NB4 (cell line): Measurements from ENCODE around the gene GKN2.

Experiments used
- MYC ChIP-seq: IDR thresholded peaks from 2 replicates; pipeline ENCODE4 v1.6.1; 2011; ENCODE audit warnings: low read depth, low read length
- POLR2A ChIP-seq: IDR thresholded peaks from 2 replicates; pipeline ENCODE4 v1.6.1; 2011; ENCODE audit warnings: mild to moderate bottlenecking; ENCODE audit not compliant: insufficient read length; ENCODE audit errors: extremely low read depth
- TF ChIP-seq, protein P1 (sequence below): IDR thresholded peaks from one replicate; pipeline ENCODE4 v1.5.1; 2012; ENCODE audit warnings: low read depth, low read length
- TF ChIP-seq, protein P2 (sequence below): IDR thresholded peaks from 2 replicates; pipeline ENCODE4 v1.6.1; 2011; ENCODE audit warnings: low read depth, low read length

DNA sequence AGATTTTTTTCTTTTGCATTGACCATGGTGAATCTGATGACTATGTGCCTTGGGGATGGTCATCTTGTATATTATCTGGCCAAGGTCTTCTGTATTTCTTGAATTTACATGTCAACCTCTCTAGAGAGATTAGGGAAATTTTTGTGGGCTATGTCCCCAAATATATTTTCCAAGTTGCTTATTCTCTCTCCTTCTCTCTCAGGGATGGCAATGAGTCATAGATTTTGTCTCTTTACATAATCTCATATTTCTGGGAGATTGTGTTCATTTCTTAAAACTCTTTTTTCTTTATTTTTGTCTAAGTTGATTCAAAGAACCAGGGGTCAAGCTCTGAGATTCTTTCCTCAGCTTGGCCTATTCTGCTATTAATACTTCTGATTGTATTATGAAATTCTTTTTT, 9.9 kb downstream of the GKN2 start:
- TF ChIP-seq, protein P1, sequence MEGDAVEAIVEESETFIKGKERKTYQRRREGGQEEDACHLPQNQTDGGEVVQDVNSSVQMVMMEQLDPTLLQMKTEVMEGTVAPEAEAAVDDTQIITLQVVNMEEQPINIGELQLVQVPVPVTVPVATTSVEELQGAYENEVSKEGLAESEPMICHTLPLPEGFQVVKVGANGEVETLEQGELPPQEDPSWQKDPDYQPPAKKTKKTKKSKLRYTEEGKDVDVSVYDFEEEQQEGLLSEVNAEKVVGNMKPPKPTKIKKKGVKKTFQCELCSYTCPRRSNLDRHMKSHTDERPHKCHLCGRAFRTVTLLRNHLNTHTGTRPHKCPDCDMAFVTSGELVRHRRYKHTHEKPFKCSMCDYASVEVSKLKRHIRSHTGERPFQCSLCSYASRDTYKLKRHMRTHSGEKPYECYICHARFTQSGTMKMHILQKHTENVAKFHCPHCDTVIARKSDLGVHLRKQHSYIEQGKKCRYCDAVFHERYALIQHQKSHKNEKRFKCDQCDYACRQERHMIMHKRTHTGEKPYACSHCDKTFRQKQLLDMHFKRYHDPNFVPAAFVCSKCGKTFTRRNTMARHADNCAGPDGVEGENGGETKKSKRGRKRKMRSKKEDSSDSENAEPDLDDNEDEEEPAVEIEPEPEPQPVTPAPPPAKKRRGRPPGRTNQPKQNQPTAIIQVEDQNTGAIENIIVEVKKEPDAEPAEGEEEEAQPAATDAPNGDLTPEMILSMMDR, result no peak
- TF ChIP-seq POLR2A (no peak), MYC (no peak)
- TF ChIP-seq, protein P2, sequence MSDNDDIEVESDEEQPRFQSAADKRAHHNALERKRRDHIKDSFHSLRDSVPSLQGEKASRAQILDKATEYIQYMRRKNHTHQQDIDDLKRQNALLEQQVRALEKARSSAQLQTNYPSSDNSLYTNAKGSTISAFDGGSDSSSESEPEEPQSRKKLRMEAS, result no peak
